Measurements from ENCODE around the gene STPG1.

STPG1 gene

GRCh38 chr1:24317956-24318614, 95.5 kb downstream of the STPG1 start:
- peak; percentile 25 for DNase-seq (ENCODE audit: low read depth)
- no peak overlapping the region for H3K4me3 ChIP-seq (replicated peaks; ENCODE audit: low read depth, low read length)
- TF ChIP-seq CTCF (IDR thresholded peaks at IDR 0.05; ENCODE audit: low read length, missing control alignments): no peak

- no peak for TF ChIP-seq CTCF (IDR thresholded peaks at IDR 0.05; ENCODE audit: low read length, missing control alignments)
- no peak for DNase-seq (ENCODE audit: low read depth)
- H3K4me3 ChIP-seq (replicated peaks; ENCODE audit: low read depth, low read length): no peak overlapping the region
These were observed 96.5 kb downstream of the STPG1 start for GRCh38 chr1:24317081-24317480.

- no peak for TF ChIP-seq CTCF (IDR thresholded peaks at IDR 0.05; ENCODE audit: low read length, missing control alignments)
- no peak for DNase-seq (ENCODE audit: low read depth)
- H3K4me3 ChIP-seq (replicated peaks; ENCODE audit: low read depth, low read length): no peak overlapping the region
These were observed 96.9 kb downstream of the STPG1 start for GRCh38 chr1:24316645-24317044.

- DNase-seq (ENCODE audit: low read depth): no peak
- H3K4me3 ChIP-seq (replicated peaks; ENCODE audit: low read depth, low read length): no peak overlapping the region
- no peak for TF ChIP-seq CTCF (IDR thresholded peaks at IDR 0.05; ENCODE audit: low read length, missing control alignments)
These were observed 98.2 kb downstream of the STPG1 start for GRCh38 chr1:24315391-24315790.

GRCh38 chr1:24311741-24312140, 101.8 kb downstream of the STPG1 start:
- TF ChIP-seq CTCF (IDR thresholded peaks at IDR 0.05; ENCODE audit: low read length, missing control alignments): no peak
- no peak for DNase-seq (ENCODE audit: low read depth)

GRCh38 chr1:24311234-24311633, 102.3 kb downstream of the STPG1 start:
- H3K4me3 ChIP-seq (replicated peaks; ENCODE audit: low read depth, low read length): no peak overlapping the region
- no peak for TF ChIP-seq CTCF (IDR thresholded peaks at IDR 0.05; ENCODE audit: low read length, missing control alignments)
- DNase-seq (ENCODE audit: low read depth): no peak

More at GRCh38 chr1:24311741-24312140, 101.8 kb downstream of the STPG1 start:
- no peak overlapping the region for H3K4me3 ChIP-seq (replicated peaks; ENCODE audit: low read depth, low read length)
